Activated T-cell treated with anti-CD3 and anti-CD28 coated beads for 4 hours (primary cell): ENCODE data around the gene PIGQ.

Experiments used
- DNase-seq: peaks from one replicate; pipeline ENCODE4 v3.0.0-alpha.2; 2020

The PIGQ gene

GRCh38 chr16:569445-570254, at the start of gene PIGQ:
Gene PIGQ (plus strand): TSS chr16:569968. CDS start chr16:574075, 4,107 bp downstream.
- DNase-seq = peak; percentile 42

- DNase-seq = no peak
These were observed 48.9 kb upstream of the PIGQ start for GRCh38 chr16:520847-521246.

GRCh38 chr16:521381-522210, 48.2 kb upstream of the PIGQ start:
- DNase-seq = no peak

- DNase-seq = no peak
These were observed 47.3 kb upstream of the PIGQ start for GRCh38 chr16:522320-523096.

GRCh38 chr16:523097-523741, 46.5 kb upstream of the PIGQ start:
- DNase-seq = no peak

GRCh38 chr16:524274-525040, 45.3 kb upstream of the PIGQ start:
- no peak for DNase-seq

GRCh38 chr16:525123-525519, 44.6 kb upstream of the PIGQ start:
- no peak for DNase-seq

GRCh38 chr16:525520-526180, 44.1 kb upstream of the PIGQ start:
- DNase-seq = peak; percentile 61

GRCh38 chr16:526181-527014, 43.4 kb upstream of the PIGQ start:
- DNase-seq = no peak

GRCh38 chr16:527015-527903, 42.5 kb upstream of the PIGQ start, which contains the start of gene CAPN15:
Gene CAPN15 (plus strand): TSS chr16:527712. CDS start chr16:546839, 19,127 bp downstream.
- DNase-seq = peak; percentile 74

- peak; percentile 26 for DNase-seq
These were observed 41.4 kb upstream of the PIGQ start for GRCh38 chr16:528111-529011.

- DNase-seq = no peak
These were observed 40.7 kb upstream of the PIGQ start for GRCh38 chr16:529012-529575.

GRCh38 chr16:530111-530817, 39.5 kb upstream of the PIGQ start:
- no peak for DNase-seq

GRCh38 chr16:531494-532125, 38.2 kb upstream of the PIGQ start:
- no peak for DNase-seq

- DNase-seq = no peak
These were observed 36.2 kb upstream of the PIGQ start for GRCh38 chr16:533391-534123.

GRCh38 chr16:534135-534534, 35.6 kb upstream of the PIGQ start:
- no peak for DNase-seq
